HG02610 (cell line): ENCODE data around the gene CEBPZOS.
"Not testable (repeated sequence)": the region's sequence is repeated elsewhere in the genome, so short reads cannot be mapped to it uniquely, and the experiment has no call there.

Source experiments
- ATAC-seq: cut with Tn5 transposase; IDR thresholded peaks from one replicate; pipeline ENCODE4 v1.9.1; 2021; ENCODE audit warnings: mild to moderate bottlenecking, moderate library complexity; ENCODE audit not compliant: unreplicated experiment

The CEBPZOS gene

GRCh38 chr2:37190290-37190689 is 6.0 kb upstream of the CEBPZOS start:
- ATAC-seq: no peak

GRCh38 chr2:37191253-37191652 is 5.0 kb upstream of the CEBPZOS start:
- ATAC-seq: no peak

GRCh38 chr2:37191747-37192146 is 4.5 kb upstream of the CEBPZOS start:
- ATAC-seq: no peak

- no peak for ATAC-seq
Measured at GRCh38 chr2:37192551-37192950, 3.7 kb upstream of the CEBPZOS start.

GRCh38 chr2:37195862-37196319 is 405 bp upstream of the CEBPZOS start:
- not testable (repeated sequence) for ATAC-seq

GRCh38 chr2:37198681-37199065 is 2.4 kb downstream of the CEBPZOS start:
- no peak for ATAC-seq

GRCh38 chr2:37201208-37201607 is 4.9 kb downstream of the CEBPZOS start:
- no peak for ATAC-seq

- no peak for ATAC-seq
Measured at GRCh38 chr2:37201766-37202165, 5.5 kb downstream of the CEBPZOS start.

- no peak for ATAC-seq
Measured at GRCh38 chr2:37203708-37204107, 7.4 kb downstream of the CEBPZOS start.

- not testable (repeated sequence) for ATAC-seq
Measured at GRCh38 chr2:37205071-37205661, 8.9 kb downstream of the CEBPZOS start.

GRCh38 chr2:37205689-37206341 is 9.5 kb downstream of the CEBPZOS start:
- no peak for ATAC-seq

- ATAC-seq: not testable (repeated sequence)
Measured at GRCh38 chr2:37206760-37207159, 10.5 kb downstream of the CEBPZOS start.

GRCh38 chr2:37211212-37211611 is 14.9 kb downstream of the CEBPZOS start:
- no peak for ATAC-seq

- no peak for ATAC-seq
Measured at GRCh38 chr2:37211939-37212338, 15.6 kb downstream of the CEBPZOS start.

- ATAC-seq: no peak
Measured at GRCh38 chr2:37215250-37215649, 19.0 kb downstream of the CEBPZOS start.

- ATAC-seq: no peak
Measured at GRCh38 chr2:37219046-37219445, 22.8 kb downstream of the CEBPZOS start.

GRCh38 chr2:37223131-37223530 is 26.8 kb downstream of the CEBPZOS start:
- no peak for ATAC-seq

- no peak for ATAC-seq
Measured at GRCh38 chr2:37224063-37224462, 27.8 kb downstream of the CEBPZOS start.

- ATAC-seq: not testable (repeated sequence)
Measured at GRCh38 chr2:37225129-37225528, 28.8 kb downstream of the CEBPZOS start.

GRCh38 chr2:37226863-37227262 is 30.6 kb downstream of the CEBPZOS start:
- no peak for ATAC-seq

GRCh38 chr2:37228788-37229187 is 32.5 kb downstream of the CEBPZOS start:
- no peak for ATAC-seq

GRCh38 chr2:37230581-37230980 is 34.3 kb downstream of the CEBPZOS start:
- ATAC-seq: no peak
